HCEC 1CT (cell line): ENCODE results near the gene NAALADL2.
"Not testable (repeated sequence)": the region's sequence is repeated elsewhere in the genome, so short reads cannot be mapped to it uniquely, and the experiment has no call there.

Source experiments
- DNase-seq: peaks from one replicate; pipeline ENCODE4 v3.0.0-alpha.2; 2017

The NAALADL2 gene

DNA sequence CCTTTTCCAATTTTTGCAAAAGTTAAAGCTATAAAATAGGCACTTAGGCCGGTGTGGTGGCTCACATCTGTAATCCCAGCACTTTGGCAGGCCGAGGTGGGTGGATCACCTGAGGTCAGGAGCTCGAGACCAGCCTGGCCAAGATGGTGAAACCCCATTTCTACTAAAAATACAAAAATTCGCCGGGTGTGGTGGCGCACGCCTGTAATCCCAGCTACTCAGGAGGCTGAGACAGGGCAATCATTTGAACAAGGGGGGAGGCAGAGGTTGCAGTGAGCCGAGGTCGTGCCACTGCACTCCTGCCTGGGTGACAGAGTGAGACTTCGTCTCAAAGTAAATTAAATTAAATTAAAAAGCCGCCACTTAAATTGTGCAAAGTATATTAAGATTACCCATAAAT is 412.3 kb downstream of the NAALADL2 start:
- not testable (repeated sequence) for DNase-seq

DNA sequence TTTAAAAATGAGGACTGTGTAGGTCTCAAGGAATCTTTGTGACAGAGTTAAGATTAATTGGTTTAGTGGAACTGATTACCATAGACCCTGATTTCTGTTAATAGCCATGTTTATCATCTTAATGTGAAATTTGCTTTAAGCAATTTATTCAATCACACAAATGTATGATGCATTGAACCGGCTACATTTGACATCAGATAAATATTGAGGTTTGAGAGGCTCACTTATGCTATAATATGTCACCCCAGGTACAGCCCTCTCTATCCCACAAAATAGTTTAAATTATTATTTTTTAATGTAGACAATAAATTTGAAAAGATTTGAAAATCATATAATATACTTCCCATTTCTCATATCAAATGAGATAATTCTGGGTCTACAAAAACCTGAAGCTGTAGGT is 413.3 kb downstream of the NAALADL2 start:
- no peak for DNase-seq

DNA sequence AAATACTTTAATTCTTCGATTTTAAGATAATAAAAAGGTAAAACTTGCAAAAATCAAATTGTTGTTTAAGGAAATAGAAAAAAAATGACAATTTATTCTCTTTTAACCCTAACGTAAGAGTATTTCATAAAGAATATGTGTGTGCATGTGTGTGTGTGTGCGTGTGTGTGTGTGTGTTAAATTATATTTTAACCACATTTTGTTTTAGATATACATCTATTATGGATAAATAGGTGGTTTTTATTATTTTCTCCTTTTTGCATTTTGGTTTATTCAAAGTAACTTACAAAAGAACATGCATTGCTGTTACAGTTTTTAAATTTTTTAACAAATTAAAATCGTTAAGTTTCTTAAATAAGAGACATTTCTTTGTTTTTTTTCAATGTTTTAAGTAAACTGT is 414.4 kb downstream of the NAALADL2 start:
- no peak for DNase-seq

DNA sequence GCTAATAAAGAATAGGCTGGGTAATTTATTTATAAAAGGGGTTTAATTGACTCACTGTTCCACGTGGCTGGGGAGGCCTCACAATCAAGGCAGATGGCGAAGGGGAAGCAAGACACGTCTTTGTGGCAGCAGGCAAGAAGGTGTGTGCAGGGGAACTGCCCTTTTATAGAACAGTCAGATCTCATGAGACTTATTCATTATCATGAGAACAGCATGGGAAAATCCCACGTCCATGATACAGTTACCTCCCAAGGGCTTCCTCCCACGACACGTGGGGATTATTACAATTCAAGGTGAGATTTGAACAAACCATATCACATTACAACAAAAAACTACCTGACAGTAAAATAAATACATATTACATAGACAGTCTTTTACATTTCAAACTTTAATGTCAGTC is 414.9 kb downstream of the NAALADL2 start:
- no peak for DNase-seq

DNA sequence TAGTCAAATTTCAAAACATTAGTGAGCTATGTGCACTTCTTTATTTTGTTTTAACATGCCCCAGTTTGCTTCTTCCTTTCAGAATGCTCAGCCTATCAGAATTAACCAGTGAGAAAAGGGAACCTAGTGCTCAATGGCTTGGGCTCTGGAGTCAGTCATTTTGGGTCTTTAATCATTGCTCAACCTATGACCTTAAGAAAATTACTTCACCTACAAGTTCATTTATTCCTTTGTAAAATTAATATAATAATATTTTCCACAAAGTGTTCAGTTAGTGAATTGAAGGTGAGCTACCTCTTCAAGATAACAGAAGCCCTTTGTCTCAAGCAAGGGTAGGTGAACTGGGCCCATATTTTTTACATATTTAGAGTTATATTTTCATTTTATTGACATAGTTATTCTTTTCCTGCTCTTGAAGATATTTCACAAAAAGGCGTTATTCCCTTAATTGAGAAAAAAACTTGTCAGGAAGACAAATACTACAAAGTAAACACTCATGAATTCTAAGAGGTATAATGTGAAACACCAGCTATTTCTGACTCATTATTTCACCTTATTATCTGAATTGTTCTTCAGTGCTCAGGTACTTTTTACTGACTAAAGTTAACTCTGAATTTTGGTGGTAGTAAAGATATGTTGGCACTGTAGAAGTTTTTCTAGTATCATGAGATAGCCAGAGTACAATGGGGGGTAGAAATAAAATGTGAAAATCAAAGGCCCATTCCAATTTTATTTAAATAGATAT is 415.5 kb downstream of the NAALADL2 start:
- DNase-seq = no peak

DNA sequence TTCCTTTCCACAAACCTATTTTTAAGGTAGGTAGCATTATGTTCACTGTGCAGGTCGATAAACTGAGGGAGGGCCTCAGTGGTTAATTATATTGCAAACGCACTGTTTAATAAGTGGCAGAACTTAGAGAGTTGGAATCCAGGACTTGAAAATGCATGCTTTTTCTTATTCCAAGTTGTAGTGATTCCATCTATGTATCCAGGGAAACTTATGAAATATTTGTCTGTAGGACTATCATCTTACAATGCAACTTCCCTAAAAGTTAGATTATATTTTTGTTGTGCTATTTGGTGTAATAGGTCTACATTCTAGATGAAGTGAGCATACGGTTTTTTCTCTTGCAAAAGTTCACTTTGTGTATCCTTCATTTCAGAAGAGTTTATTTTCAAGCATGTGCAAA is 419.5 kb downstream of the NAALADL2 start:
- DNase-seq = no peak

DNA sequence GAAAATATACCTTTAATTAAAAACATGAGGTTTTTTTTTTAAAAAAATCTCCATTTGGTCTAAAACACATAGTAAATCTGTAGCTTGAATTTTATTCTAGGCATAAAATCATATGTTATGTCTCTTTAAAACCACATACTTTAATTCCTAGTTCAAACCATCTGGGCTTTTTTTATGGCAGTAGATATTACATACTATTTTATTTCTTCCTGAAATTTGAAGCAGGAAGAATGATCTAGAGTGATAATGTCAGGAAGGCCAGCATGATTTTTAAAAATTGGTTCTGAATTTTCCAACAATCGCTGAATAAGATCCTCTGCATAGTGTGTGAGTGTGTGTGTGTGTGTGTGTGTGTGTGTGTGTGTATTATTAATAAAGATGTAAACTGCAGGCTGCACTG is 420.3 kb downstream of the NAALADL2 start:
- DNase-seq = no peak

DNA sequence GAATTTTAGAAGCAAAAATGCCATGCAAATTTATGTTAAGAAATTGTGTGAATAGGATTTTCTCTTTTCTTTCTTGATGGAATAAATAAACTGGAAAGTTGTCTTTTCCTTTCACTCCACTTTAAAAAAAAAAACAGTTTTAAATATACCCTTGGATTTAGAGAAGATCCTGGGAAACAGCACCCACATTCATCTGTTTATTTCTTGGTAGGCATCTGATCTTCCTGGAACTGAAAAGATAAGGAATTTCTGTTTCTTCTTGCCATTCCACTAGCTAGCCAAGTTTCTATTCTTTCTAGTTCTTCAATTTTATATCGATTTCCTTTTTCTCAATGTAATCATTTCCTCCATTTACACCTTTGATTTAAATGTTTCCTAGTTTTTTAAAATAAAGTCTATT is 420.8 kb downstream of the NAALADL2 start:
- DNase-seq = no peak

DNA sequence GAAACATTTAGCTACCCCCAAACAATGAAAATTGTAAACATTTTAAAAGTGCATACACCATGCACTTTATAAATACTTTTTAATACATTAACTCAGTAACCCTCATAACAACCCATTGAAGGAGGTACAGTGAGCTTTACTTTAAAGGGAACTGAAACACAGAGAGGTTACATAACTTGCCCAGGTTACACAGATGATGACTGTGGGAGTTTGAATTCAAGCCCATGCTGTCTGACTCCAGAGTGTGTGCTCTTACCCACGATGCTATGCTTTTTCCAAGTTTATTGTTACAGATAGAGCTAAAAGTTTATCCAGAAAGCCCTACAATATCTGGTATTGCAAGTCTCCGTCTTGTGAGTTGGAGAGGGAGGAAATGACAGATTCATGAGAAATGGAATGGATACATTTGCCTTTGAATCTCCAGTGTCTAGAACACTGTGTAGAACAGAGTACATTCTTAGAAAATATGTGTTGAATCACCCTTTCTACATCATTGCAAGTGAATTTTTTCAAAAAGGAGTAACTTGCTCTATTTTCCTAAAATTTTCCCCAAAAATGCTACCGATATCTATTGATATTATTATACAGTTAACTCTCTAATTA is 428.3 kb downstream of the NAALADL2 start:
- no peak for DNase-seq

DNA sequence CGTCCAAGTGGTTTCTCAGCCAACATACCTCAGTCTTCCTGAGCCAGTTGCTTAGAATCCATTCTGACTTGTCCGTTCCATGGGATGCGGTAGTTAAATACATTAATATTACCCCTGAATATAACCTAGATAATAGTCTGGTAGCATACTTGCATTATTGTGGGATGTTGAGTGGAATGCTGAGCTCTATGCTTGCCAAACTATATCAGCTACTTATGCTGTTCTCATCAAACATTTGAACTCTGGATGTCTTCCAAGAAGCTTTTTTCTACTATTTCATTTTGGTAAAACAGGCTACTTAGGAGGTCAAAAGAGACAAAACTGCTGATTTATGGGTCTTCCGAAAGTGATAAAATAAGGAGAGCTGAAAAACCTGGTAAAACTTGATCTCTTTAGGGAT is 429.5 kb downstream of the NAALADL2 start:
- no peak for DNase-seq

DNA sequence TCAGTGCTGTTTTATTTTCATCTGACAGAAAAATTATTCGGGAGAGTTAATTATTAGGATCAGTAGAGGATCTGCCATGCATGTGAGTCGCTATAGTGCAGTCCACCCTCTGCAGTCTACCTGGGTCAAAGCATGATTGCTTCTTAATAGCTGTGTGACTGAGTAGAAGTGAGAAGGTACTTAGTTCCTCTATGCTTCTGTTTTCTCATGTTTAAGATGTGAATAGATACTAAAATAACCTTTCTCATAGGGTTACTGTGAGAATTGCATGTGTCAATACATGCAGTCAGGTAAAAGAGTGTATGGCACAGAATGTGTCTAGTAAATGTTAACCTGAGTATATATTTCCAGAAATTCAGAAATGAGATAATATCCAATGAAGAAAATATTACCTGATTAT is 435.7 kb downstream of the NAALADL2 start:
- DNase-seq = no peak

DNA sequence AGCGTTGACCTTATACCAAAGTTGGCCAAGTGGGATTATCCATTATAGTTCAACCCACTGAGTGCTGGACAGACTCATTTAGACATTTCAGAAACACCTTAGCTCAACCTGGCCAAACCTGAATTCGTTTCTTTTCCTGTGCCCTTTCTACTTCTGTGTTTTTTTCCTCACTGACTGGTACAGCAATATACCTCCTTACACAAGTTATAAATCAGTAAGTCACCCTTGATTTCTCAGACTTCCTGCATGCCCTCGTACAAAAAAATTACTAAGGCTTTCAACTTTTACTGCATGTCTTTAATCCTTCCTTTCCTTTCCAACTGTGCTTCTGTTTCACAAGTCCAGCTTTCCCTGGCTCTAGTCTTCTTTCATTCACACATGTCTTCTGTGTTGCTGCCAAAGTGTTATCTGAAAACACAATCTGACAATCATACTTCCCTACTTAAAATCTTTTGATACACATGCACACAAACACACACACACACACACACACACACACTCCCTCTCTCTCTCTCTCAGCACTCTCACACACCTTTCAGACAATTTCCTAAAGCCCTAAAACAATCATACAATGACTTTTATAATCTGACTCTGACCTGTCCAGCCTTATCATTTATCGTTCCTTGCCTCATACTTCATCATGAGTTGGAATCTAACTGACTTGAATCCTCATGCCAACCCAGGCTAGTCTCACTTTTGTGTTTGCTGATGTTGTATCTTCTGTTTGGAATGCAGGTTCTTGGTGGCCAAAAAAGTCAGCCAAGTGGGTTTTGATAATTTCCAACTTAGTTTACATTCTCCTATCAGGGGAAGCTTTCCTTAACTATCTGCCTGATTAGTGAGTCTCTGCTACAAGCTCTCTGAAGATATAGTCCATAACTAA is 436.4 kb downstream of the NAALADL2 start:
- DNase-seq = no peak

DNA sequence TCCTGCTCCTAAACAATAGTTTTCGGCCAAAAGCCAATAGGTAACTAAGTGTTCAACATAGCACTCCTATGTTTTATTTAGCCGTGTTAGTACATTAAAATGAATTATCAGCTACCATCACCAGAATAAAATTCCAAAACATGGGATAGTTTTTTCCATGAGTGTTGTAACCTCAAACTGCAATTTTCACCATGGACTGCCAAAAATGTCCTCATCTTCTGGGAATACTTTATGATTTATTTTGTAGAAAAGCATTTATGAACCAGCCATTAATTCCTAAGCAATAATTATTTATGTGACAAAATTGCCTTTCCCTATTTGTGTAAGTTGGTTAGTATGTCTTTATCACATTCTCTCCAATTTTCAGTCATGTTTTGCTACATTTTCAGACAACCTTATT is 438.1 kb downstream of the NAALADL2 start:
- DNase-seq = no peak

DNA sequence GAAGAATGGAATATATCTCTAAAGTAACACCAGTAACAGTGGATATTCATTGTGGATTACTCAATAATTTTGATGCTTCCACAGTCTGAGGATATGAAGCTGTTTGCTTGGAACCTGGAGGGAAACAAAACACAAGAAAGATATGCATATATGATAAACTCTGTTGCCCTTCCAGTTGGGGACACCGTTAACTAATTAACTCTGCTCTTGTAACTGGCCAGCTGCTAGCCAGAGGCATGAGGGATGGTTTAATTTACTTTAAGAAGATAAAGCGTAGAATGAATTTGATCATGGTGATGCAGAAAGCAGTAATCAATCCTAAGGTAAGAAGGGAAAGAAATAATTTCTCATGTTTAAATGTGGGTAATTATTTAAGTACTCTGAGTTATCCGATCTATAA is 442.6 kb downstream of the NAALADL2 start:
- DNase-seq = no peak

DNA sequence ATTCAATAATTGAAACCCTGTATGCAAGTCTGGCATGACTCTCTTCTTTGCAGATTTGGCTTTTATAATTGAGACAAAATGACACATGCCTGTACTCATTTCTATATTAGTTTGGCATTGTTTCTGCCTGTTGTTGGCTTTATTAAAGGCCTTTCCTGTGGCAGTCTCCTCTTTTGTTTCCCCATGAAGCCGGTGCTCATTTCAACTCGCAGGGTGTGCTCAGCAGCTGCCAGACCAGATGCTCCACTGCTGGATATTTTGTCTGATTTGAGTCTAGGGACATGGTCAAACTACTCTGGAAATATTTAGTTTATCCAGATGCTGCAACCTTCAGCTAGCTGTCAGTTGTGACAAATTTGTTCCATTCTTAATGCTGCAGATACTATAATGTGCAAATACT is 445.3 kb downstream of the NAALADL2 start:
- DNase-seq = no peak

DNA sequence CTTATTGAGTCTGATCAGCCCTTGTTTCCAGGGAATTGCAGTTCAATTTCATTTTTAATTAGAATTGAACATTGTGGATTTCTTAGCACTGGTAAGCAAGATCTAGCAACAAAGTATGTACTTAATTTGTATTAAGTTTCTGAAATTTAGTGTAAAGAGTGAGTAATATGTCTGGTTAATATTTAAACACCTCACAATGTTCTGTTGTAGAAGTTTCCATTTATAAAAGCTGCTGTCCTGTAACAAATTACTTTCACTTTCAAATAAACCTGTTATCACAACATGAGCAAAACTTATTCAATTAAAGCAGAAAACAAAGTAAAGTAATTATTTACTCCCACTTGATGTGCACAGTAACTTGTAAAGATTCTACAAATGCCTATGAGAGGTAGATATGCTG is 448.5 kb downstream of the NAALADL2 start:
- no peak for DNase-seq

DNA sequence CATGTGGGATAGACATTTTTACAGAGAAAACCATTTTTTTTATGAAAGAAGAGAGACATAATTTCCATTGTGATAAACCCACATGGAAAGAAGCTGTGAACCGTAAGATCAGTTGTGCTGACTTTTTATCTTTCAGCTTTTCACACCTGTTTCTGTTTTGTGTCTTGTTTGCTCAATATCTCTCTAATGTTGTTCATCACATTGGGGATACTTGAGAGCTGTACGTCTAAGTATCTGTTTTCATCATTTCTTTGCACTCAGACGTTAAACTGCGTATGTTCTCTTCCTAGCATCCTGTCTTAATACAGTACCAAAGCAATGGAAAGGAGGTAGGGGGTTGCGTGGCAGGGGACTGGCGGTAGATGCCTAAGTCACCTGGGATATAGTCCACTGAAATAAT is 449.0 kb downstream of the NAALADL2 start:
- DNase-seq = no peak

DNA sequence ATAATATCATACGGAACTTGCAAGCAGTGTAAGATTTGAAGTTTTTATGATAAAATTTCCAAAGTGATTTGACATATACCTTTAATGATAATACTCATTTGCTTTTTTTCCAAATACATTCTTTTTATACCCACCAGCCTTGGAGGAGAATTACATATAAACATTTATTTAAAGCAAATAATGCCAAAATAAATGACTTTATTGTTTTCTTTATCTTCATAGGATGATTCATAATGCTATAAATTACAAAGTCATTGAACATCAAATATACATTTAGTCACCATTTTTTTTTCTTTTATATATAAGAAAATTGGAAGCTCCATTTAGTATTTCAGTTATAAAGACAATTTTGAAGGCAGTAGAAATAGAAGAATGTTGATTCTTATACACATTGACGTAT is 450.9 kb downstream of the NAALADL2 start:
- no peak for DNase-seq

DNA sequence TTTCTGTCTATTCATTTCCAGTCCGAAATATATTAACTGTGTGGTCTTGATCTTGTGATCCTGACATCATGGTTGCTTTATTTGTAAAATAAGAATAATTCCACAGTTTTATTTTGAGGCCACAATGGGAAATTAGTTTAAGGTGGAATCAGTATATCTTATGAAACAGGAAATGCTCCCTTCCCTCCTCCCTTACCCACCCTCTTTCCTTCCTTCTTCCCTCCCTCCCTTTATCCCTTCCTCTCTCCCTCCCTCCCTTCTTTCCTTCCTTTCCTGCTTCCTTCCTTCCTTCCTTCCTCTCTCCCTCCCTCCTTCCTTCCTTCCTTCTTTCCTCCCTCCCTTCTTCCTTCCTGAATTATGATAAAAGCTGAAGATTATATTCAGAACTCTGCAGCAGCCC is 452.3 kb downstream of the NAALADL2 start:
- no peak for DNase-seq

DNA sequence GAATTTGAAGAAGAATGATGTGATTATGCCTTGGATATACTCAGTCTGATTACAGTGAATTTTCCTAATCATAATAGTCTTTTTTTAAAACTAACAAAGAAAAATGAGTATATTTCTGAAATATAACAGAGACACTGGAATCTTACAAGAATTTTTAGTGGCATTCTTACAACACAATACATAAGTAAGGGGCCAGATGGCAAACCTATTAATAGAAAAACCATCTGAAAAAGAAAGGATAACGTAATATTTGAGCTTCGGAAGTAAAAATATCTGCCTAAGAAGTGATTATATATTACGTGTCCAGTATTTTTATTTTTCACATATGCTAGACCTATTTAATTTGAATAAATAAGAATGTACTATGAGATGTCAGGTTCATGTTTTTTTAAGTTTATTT is 452.8 kb downstream of the NAALADL2 start:
- no peak for DNase-seq

DNA sequence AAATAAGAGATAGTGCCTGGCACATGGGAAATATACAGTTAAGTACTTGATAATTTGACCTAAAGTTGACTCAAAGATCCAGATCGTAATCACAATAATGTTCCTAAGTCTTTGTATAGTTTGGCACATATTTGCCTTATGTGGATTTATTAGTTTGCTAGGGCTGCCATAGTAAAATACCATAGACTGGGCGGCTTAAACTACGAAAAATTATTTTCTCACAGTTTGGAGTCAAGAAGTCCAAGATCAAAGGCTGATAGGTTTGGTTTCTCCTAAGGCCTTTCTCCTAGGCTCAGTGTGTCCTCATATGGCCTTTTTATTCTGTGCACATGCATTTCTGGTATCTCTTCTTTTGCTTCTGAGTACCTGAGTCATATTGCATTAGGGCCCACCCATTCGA is 453.7 kb downstream of the NAALADL2 start:
- no peak for DNase-seq

DNA sequence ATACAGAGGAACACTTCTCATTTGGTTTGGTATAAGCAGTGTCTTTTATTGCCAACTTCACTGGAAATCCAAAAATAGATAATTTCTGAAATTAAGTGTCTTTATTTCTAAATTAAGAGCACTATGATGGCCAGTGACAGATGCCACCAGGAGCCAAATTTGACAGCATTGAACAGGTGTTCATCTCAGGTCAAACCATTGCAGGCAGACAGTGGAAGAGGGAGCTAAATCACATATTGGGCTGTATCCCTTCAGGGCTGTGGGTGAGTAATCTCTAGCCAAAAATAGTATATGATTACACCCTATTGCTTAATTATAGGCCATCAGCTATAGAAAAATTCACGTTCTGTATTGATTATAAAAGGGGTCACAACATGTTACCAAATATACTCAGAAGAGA is 457.7 kb downstream of the NAALADL2 start:
- no peak for DNase-seq

DNA sequence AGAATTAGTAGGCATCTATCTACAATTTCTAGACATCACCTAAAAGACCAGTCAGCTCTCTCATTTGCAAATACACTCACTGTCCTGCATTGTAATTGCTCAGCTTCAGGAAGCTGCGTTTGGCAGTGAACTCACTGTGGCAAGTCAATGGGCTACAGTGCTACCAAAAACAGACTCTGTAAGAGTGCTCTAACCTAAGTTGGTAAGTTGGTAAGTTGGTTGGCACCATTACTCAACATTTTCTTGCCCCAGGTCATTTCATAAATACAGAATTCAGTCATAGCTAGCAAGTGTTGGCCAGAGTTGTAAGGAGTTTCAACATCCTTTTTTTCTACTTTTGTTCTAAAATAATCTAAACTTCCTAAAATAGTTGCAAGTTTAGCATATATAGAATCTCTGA is 466.3 kb downstream of the NAALADL2 start:
- DNase-seq = no peak

DNA sequence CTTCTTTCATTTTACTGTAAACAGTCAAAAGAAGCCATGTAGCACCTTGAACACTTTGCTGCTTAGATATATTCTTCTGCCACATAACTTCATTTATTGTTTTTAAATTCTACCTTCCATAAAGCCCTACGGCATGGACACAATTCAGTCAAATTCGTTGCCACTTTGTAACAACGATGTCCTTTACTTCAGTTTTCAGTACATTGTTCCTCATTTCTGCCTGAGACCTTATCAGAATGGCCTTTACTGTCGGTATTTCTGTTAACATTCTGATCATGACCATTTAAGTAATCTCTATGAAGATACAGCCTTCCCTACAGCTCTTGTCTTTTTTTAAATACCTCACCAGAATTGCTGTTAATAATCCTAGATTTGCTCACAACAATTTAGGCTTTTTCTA is 466.9 kb downstream of the NAALADL2 start:
- no peak for DNase-seq
